Naive B cell (primary cell): Measurements from ENCODE around the gene SBF2. TPM values are rescaled to one million over a fixed set of nuclear protein-coding genes. Genes with fewer than 3 reads are reported as not detected.
"Not testable (repeated sequence)": the region's sequence is repeated elsewhere in the genome, so short reads cannot be mapped to it uniquely, and the experiment has no call there.

Experiments used
- ATAC-seq, 2 donors: fragments of 150-1000 bp; cut with Tn5 transposase; 2 replicates each; pipeline ENCODE4 v1.10.0; 2021; ENCODE audit warnings: low read depth in 2 of 2, mild to moderate bottlenecking in 2 of 2, moderate library complexity in 2 of 2
- DNase-seq: peaks from one replicate; pipeline ENCODE4 v3.0.0; 2022
- H3K27ac Mint-ChIP-seq, 6 donors: one replicate each; pipeline ENCODE4 v1.8.0; 2020 to 2022; ENCODE audit warnings: mild to moderate bottlenecking in 6 of 6, mixed read lengths in 6 of 6, moderate library complexity in 5 of 6, inconsistent platforms in 2 of 6
- H3K27me3 Mint-ChIP-seq, 3 donors: one replicate each; pipeline ENCODE4 v1.8.0; 2021 to 2022; ENCODE audit warnings: mixed read lengths in 3 of 3, mild to moderate bottlenecking in 1 of 3
- H3K36me3 Mint-ChIP-seq, 2 donors: one replicate each; pipeline ENCODE4 v1.8.0; 2020 to 2022; ENCODE audit warnings: mixed read lengths in 2 of 2, inconsistent platforms in 1 of 2, mild to moderate bottlenecking in 1 of 2
- H3K4me1 Mint-ChIP-seq, 3 donors: one replicate each; pipeline ENCODE4 v1.8.0; 2020 to 2022; ENCODE audit warnings: mixed read lengths in 3 of 3, inconsistent platforms in 1 of 3, mild to moderate bottlenecking in 1 of 3, moderate library complexity in 1 of 3
- H3K4me3 Mint-ChIP-seq, 8 donors: one replicate each; pipeline ENCODE4 v1.8.0; 2020 to 2022; ENCODE audit warnings: mild to moderate bottlenecking in 8 of 8, mixed read lengths in 8 of 8, moderate library complexity in 8 of 8, inconsistent platforms in 2 of 8
- H3K9me3 Mint-ChIP-seq, 7 donors: one replicate each; pipeline ENCODE4 v1.8.0; 2020 to 2022; ENCODE audit warnings: mixed read lengths in 7 of 7, mild to moderate bottlenecking in 5 of 7, inconsistent platforms in 2 of 7, moderate library complexity in 1 of 7
- polyA plus RNA-seq, 6 donors: library from polyadenylated mRNA; unstranded; fragments of 300-500 nt; fragmentation: Illumina TruSeq; gene quantifications; one replicate each; pipeline ENCODE4 v1.2.3, GENCODE V29; 2021; ENCODE audit warnings: low read depth in 6 of 6

SBF2 gene
- polyA plus RNA-seq, 6 donors from 2014 or later: 2.4 to 8.5 (median 3.1) TPM

DNA sequence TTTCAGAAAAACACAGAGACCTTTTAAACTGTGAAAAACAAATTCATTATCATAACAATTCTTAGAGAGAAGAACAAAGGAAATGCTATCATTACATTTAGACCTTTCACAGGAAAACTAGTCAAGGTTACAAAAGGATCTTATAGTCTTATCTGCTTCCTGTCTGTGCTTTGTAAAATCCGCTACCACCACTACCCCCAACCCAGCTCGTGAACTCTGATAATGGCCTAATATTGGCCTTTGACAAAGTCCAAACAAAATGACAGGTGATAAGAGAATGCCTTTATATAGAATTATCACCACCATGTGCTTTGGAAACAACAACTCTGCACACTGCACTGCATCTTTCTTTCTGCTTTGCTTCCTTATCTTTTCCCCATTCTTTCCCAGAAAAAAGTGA lies 272.5 kb downstream of the SBF2 start:
- Mint-ChIP-seq H3K4me1 (no peaks in the 10 kb centered on the region), H3K36me3 (no peaks in the 10 kb centered on the region), H3K4me3 (no peak overlapping the region), H3K9me3 (no peaks in the 10 kb centered on the region), H3K27ac (no peak overlapping the region), H3K27me3 (no peaks in the 10 kb centered on the region)
- ATAC-seq (no peak), DNase-seq (no peak)

DNA sequence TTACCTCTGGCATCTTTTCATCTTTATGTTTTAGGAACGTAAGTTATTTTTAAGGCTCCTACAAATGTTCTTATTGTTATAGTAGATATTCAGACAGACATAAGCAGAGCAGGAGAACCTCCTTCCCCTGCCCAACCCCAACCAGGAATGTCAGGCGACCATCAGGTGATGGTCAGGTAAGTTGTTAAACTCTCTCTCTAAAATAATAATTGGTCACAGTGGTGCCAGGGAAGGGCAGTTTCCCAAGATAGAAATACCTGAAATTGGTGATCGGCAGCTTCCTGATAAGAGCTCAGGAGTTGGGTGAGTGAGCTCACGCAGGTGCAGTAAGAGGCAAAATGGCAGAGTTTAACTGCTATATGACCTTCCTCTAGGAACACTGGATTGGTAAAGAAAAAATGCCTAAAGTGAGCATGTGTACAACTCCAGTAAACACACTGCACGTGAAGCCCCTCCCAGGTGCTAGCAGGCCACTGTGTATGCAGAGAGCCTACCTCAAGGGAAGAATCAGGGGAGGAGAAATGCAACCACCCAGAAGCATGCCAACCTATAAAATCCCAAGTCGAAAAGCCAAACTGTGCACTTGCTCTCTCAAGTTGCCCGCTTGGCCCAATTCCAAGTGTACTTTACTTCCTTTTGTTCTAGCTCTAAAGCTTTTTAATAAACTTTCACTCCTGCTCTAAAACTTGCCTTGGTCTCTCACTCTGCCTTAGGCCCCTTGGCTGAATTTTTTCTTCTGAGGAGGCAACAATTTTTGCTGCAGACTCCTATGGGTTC lies 273.9 kb downstream of the SBF2 start:
- ATAC-seq (no peak), DNase-seq (no peak)

GRCh38 chr11:10017911-10018310 lies 276.1 kb downstream of the SBF2 start:
- DNase-seq: no peak
- no peaks in the 10 kb centered on the region for H3K4me1 Mint-ChIP-seq
- peaks cover 0 to 12% (median 9%) of the 10 kb centered on the region in 7 donors for H3K9me3 Mint-ChIP-seq

More for the DNA sequence above, 273.9 kb downstream of the SBF2 start:
- Mint-ChIP-seq H3K4me1 (no peaks in the 10 kb centered on the region), H3K27me3 (no peaks in the 10 kb centered on the region), H3K36me3 (peaks cover 0 to 7% of the 10 kb centered on the region in 2 donors), H3K27ac (no peak overlapping the region), H3K4me3 (no peak overlapping the region), H3K9me3 (no peaks in the 10 kb centered on the region)

DNA sequence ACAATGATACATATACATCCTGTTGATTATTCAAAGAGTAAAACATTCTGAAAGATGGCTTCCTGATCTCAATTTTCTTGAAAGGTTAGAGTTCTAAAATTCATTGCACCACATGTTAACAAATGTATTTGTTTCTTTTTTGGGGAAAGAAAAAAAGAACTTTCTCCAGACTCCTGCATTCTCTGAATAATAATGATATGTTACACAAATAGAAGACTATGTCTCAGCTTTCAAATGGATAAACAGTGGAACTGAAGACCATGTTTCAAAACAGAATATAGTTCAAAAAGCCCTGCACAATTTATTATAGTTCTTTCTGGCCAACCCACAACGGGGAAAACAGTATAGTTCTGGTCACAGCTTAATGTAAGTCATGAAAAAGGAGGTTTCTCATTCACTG lies 277.0 kb downstream of the SBF2 start:
- Mint-ChIP-seq H3K36me3 (peaks cover 7 to 21% of the 10 kb centered on the region in 2 donors), H3K4me3 (no peak overlapping the region), H3K9me3 (peaks cover 0 to 20% (median 12%) of the 10 kb centered on the region in 7 donors), H3K27ac (no peak overlapping the region), H3K4me1 (no peaks in the 10 kb centered on the region), H3K27me3 (no peaks in the 10 kb centered on the region)
- ATAC-seq: no peak
- no peak for DNase-seq

More at GRCh38 chr11:10017911-10018310, 276.1 kb downstream of the SBF2 start:
- H3K27ac Mint-ChIP-seq: no peak overlapping the region
- ATAC-seq: no peak
- H3K36me3 Mint-ChIP-seq: peaks cover 7 to 19% of the 10 kb centered on the region in 2 donors
- no peaks in the 10 kb centered on the region for H3K27me3 Mint-ChIP-seq
- no peak overlapping the region for H3K4me3 Mint-ChIP-seq

GRCh38 chr11:10012068-10012467 lies 282.0 kb downstream of the SBF2 start:
- no peak for ATAC-seq
- Mint-ChIP-seq H3K4me1 (no peaks in the 10 kb centered on the region), H3K9me3 (peaks cover 0 to 58% (median 34%) of the 10 kb centered on the region in 7 donors), H3K27ac (no peak overlapping the region), H3K4me3 (no peak overlapping the region), H3K27me3 (no peaks in the 10 kb centered on the region), H3K36me3 (peaks cover 13 to 33% of the 10 kb centered on the region in 2 donors)
- no peak for DNase-seq

DNA sequence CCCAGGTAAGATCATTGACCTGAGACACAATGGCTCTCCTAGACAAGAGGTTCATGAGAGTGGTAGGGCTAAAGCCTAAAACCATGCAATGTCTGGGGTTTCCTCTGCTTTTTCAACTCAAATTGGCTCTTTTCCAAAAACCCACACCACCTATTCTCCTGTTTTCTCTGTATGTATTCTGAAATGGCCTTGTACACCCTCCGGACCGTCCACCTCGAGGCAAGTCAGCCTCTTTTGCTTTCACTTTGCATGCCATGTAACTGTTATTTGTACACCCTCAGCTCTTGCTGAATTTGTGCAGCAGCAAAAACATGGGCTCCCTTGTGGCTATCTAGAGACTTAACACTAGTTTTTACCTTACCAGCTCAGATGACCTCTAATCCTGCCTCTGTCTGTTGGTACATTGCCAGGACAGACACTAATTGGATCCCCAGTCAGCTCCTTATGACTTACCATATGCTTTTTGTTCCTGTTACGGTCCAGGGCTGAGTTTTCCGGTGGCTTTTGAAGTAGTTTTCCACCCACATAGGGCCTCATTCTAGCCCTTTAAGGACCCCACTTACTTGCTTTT lies 288.0 kb downstream of the SBF2 start:
- Mint-ChIP-seq H3K36me3 (peaks cover 6 to 11% of the 10 kb centered on the region in 2 donors), H3K27ac (no peak overlapping the region), H3K4me1 (no peaks in the 10 kb centered on the region), H3K27me3 (no peaks in the 10 kb centered on the region), H3K9me3 (peaks cover 0 to 28% (median 16%) of the 10 kb centered on the region in 7 donors), H3K4me3 (no peak overlapping the region)
- DNase-seq: no peak
- ATAC-seq: no peak

DNA sequence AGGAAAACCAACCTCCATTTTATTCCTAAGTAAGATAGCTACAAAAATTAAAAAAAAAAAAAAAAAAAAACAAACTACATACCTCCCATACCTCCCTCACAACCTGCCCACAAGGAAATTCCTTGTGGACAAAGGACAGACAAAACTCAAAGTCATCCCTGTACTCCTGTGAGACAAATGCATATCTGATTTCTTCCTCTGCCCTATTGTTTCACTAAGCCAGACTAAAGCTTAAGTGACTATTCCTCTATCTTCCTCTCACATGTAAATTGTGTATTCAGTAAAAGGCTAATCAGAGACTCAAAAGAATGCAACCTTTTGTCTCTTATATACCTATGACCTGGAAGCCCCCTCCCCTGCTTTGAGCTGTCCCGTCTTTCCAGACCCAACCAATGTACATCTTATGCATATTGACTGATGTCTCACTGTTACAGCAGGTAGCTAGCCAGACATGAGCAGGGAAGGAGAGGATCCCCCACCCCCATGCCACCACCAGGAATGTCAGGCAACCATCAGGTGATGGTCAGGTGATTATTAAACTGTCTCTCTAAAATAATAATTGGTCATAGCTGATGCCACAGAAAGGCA lies 289.4 kb downstream of the SBF2 start:
- H3K27ac Mint-ChIP-seq: no peak overlapping the region
- DNase-seq (no peak), ATAC-seq (no peak)
- H3K27me3 Mint-ChIP-seq: no peaks in the 10 kb centered on the region
- no peaks in the 10 kb centered on the region for H3K4me1 Mint-ChIP-seq
- H3K4me3 Mint-ChIP-seq: no peak overlapping the region
- H3K9me3 Mint-ChIP-seq: peaks cover 0 to 14% (median 5%) of the 10 kb centered on the region in 7 donors
- H3K36me3 Mint-ChIP-seq: no peaks in the 10 kb centered on the region

- Mint-ChIP-seq H3K4me1 (no peaks in the 10 kb centered on the region), H3K27me3 (no peaks in the 10 kb centered on the region)
- ATAC-seq: no peak
These were observed 291.8 kb downstream of the SBF2 start for GRCh38 chr11:10002221-10002620.

GRCh38 chr11:9992306-9992705 lies 301.7 kb downstream of the SBF2 start:
- no peak for DNase-seq
- no peak overlapping the region for H3K4me3 Mint-ChIP-seq
- peaks cover 3 to 9% (median 8%) of the 10 kb centered on the region in 3 donors for H3K4me1 Mint-ChIP-seq
- no peak for ATAC-seq
- H3K27me3 Mint-ChIP-seq: no peaks in the 10 kb centered on the region
- H3K27ac Mint-ChIP-seq: peak overlapping the region in 2 of 6 donors; percentile 2 to 38
- H3K36me3 Mint-ChIP-seq: peaks cover 0 to 8% of the 10 kb centered on the region in 2 donors
- no peaks in the 10 kb centered on the region for H3K9me3 Mint-ChIP-seq

More at GRCh38 chr11:10002221-10002620, 291.8 kb downstream of the SBF2 start:
- H3K4me3 Mint-ChIP-seq: no peak overlapping the region
- peaks cover 0 to 7% of the 10 kb centered on the region in 2 donors for H3K36me3 Mint-ChIP-seq
- DNase-seq: no peak
- H3K9me3 Mint-ChIP-seq: peaks cover 0 to 2% (median 0%) of the 10 kb centered on the region in 7 donors
- no peak overlapping the region for H3K27ac Mint-ChIP-seq

DNA sequence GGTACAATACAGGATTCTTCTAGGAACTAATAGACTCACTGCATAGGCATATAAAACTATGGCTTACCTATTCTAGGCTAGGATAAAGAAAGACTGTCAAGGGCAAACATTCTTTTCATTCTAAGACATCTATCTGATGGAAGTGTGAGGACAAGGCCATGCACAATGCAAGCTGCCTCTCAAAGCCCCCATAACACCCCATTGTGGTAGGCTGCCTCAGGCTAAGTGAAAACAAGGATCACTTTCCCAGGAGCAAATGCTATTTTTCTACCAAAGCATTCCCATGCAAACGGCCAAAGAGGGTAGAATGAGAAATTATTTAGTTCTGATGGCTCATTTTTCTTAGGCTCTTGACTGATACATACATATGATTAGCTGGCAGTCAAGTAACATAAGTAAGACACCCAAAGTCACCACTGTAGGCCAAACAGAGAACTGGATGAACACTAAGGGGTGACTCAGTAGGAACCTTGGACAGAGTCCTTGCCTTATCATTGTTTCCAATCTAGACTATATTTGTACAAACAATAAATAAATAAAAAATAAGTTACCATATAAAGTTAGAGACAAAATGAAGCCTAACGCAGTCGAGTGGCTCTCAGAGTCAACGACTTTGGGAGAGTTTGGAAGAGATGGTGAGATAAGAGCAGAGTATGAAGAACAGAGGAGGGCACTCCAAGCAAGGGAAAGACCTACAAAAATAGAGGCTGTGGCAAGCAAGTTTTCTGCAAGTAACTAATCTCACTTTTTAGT lies 303.6 kb downstream of the SBF2 start:
- H3K4me1 Mint-ChIP-seq: peaks cover 23 to 28% (median 27%) of the 10 kb centered on the region in 3 donors
- no peaks in the 10 kb centered on the region for H3K9me3 Mint-ChIP-seq
- peaks cover 0 to 8% of the 10 kb centered on the region in 2 donors for H3K36me3 Mint-ChIP-seq
- no peak for ATAC-seq
- no peak for DNase-seq
- H3K27ac Mint-ChIP-seq: peak overlapping the region in 1 of 6 donors; percentile 62
- no peaks in the 10 kb centered on the region for H3K27me3 Mint-ChIP-seq
- no peak overlapping the region for H3K4me3 Mint-ChIP-seq

- H3K27me3 Mint-ChIP-seq, H3K9me3 Mint-ChIP-seq: not testable (repeated sequence)
- ATAC-seq (peak; percentile 50 to 58), DNase-seq (peak; percentile 38)
- Mint-ChIP-seq H3K36me3 (peaks cover 5 to 13% of the 10 kb centered on the region in 2 donors), H3K4me1 (peaks cover 35 to 44% (median 36%) of the 10 kb centered on the region in 3 donors), H3K27ac (peak overlapping the region; percentile 18 to 85 (median 63)), H3K4me3 (peak overlapping the region in 7 of 8 donors; percentile 2 to 71 (median 45))
These were observed 306.7 kb downstream of the SBF2 start for GRCh38 chr11:9987303-9987702.

- Mint-ChIP-seq H3K9me3 (no peaks in the 10 kb centered on the region), H3K36me3 (peaks cover 11 to 12% of the 10 kb centered on the region in 2 donors), H3K27ac (peak overlapping the region in 1 of 6 donors; percentile 67), H3K27me3 (no peaks in the 10 kb centered on the region), H3K4me3 (no peak overlapping the region), H3K4me1 (peaks cover 34 to 42% (median 35%) of the 10 kb centered on the region in 3 donors)
- DNase-seq (no peak), ATAC-seq (no peak)
These were observed 311.0 kb downstream of the SBF2 start for GRCh38 chr11:9982796-9983579.
